ENCODE measurements around the gene DNAJC11.

DNA sequence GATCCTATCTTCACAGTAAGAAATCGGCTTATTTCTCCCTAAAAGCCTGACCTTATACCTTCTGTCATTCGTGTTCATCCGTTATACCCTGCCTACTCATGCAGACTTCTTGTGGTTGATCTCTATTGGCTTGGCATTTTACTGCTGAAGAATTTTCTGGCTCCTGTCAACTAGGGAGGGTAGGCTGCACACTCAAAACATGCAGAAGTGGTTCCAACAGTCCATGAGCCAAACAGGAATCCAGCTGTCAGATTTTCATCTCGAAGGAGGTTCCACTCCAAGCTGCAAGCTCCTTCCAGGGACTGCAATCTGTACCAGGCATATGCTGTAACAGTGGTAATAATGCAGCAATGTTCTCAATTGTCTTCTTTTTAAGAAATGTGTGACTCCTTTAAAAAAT lies 10.1 kb downstream of the DNAJC11 start:
- TF ChIP-seq, protein P1, sequence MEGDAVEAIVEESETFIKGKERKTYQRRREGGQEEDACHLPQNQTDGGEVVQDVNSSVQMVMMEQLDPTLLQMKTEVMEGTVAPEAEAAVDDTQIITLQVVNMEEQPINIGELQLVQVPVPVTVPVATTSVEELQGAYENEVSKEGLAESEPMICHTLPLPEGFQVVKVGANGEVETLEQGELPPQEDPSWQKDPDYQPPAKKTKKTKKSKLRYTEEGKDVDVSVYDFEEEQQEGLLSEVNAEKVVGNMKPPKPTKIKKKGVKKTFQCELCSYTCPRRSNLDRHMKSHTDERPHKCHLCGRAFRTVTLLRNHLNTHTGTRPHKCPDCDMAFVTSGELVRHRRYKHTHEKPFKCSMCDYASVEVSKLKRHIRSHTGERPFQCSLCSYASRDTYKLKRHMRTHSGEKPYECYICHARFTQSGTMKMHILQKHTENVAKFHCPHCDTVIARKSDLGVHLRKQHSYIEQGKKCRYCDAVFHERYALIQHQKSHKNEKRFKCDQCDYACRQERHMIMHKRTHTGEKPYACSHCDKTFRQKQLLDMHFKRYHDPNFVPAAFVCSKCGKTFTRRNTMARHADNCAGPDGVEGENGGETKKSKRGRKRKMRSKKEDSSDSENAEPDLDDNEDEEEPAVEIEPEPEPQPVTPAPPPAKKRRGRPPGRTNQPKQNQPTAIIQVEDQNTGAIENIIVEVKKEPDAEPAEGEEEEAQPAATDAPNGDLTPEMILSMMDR (IDR thresholded peaks at IDR 0.05; ENCODE audit: insufficient read depth, low read length) = no peak
- no peak for TF ChIP-seq POLR2AphosphoS5 (IDR thresholded peaks at IDR 0.05; ENCODE audit: low read depth)
- TF ChIP-seq, protein P2, sequence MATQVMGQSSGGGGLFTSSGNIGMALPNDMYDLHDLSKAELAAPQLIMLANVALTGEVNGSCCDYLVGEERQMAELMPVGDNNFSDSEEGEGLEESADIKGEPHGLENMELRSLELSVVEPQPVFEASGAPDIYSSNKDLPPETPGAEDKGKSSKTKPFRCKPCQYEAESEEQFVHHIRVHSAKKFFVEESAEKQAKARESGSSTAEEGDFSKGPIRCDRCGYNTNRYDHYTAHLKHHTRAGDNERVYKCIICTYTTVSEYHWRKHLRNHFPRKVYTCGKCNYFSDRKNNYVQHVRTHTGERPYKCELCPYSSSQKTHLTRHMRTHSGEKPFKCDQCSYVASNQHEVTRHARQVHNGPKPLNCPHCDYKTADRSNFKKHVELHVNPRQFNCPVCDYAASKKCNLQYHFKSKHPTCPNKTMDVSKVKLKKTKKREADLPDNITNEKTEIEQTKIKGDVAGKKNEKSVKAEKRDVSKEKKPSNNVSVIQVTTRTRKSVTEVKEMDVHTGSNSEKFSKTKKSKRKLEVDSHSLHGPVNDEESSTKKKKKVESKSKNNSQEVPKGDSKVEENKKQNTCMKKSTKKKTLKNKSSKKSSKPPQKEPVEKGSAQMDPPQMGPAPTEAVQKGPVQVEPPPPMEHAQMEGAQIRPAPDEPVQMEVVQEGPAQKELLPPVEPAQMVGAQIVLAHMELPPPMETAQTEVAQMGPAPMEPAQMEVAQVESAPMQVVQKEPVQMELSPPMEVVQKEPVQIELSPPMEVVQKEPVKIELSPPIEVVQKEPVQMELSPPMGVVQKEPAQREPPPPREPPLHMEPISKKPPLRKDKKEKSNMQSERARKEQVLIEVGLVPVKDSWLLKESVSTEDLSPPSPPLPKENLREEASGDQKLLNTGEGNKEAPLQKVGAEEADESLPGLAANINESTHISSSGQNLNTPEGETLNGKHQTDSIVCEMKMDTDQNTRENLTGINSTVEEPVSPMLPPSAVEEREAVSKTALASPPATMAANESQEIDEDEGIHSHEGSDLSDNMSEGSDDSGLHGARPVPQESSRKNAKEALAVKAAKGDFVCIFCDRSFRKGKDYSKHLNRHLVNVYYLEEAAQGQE (IDR thresholded peaks at IDR 0.05; ENCODE audit: insufficient replicate concordance, low read depth) = no peak
- TF ChIP-seq SPI1 (IDR thresholded peaks at IDR 0.05; ENCODE audit: borderline replicate concordance, low read depth) = no peak
- no peak for TF ChIP-seq GABPA (IDR thresholded peaks at IDR 0.05; ENCODE audit: low read depth)

Data from HL-60 (cell line).